ENCODE results near the gene SLX9.
"Not testable (repeated sequence)": the region's sequence is repeated elsewhere in the genome, so short reads cannot be mapped to it uniquely, and the experiment has no call there.

Gene SLX9

GRCh38 chr21:45022736-45023135 lies 82.9 kb downstream of the SLX9 start:
- DNase-seq, result no peak

DNA sequence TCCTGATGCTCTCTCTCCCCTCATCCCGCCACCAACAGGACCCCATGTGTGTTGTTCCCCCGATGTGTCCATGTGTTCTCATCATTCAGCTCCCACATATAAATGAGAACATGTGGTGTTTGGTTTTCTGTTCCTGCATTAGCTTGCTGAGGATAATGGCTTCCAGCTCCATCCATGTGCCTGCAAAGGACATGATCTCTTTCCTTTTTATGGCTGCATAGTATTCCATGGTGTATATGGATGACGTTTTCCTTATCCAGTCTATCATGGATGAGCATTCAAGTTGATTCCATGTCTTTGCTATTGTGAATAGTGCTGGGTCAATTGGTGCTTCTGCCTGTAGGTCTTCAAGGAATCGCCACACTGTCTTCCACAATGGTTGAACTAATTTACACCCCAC lies 84.7 kb downstream of the SLX9 start:
- DNase-seq, result not testable (repeated sequence)

DNA sequence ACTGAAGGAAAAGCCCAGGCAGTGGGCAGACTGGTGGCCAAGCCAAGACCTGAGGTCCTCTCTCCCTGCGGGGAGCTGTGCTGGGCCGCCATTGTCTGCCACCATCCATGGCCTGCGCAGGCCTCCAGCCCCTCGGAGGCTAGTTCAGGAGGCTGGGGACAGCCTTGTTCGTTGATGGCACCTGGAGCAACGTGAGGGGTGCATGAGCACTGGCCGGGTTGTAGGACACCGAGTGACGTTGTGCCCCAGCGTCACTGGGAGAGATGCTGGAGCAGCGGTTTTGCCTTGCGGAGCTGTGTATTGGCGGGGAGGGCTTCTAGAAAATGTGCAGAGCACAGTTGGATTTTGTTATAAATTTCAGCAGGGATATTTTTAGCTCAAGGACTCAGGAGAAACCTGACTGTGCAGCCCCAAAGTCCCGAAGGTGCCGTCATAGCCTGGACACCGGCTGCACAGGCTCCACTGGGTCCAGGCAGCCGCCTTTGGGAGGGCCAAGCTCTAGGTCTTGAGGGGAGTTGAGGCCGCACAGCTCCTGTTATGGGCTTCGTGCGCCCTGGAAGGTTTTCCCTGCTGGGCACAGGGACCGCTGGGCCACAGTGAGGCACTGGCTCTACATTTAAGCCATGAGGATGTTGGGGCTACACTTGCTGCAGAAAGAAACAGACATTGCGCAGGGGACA lies 86.4 kb downstream of the SLX9 start:
- DNase-seq, result no peak
